WTC11 (cell line): ENCODE measurements around the gene FGF12. TPM values are rescaled to one million over a fixed set of nuclear protein-coding genes. Genes with fewer than 3 reads are reported as not detected.

ENCODE experiments used
- ATAC-seq: fragments of 200-7000 bp; cut with Tn5 transposase; 2 replicates; pipeline ENCODE4 v1.10.0; 2021; ENCODE audit warnings: mild to moderate bottlenecking, moderate library complexity
- CTCF ChIA-PET: fragments of 300-600 bp; sonication (Branson Sonifier 250); formaldehyde crosslinking; loops from one replicate; lab custom pipeline; 2021; ENCODE audit warnings: antibody characterized with exemption; lab: Charles Lee
- POLR2A ChIA-PET: fragments of 350-600 bp; sonication (Branson Sonifier 250); formaldehyde crosslinking; loops from one replicate; lab custom pipeline; 2021; ENCODE audit warnings: antibody characterized with exemption; lab: Charles Lee
- DNase-seq: peaks from one replicate; pipeline ENCODE4 v3.0.0; 2021; ENCODE audit warnings: low spot score
- H3K27ac Mint-ChIP-seq: 2 replicates; pipeline ENCODE4 v1.8.0; 2021; ENCODE audit warnings: mixed read lengths
- H3K27me3 Mint-ChIP-seq: 2 replicates; pipeline ENCODE4 v1.8.0; 2021; ENCODE audit warnings: low read depth, mild to moderate bottlenecking, moderate library complexity, mixed read lengths
- H3K36me3 Mint-ChIP-seq: 2 replicates; pipeline ENCODE4 v1.8.0; 2021; ENCODE audit warnings: mixed read lengths
- H3K4me1 Mint-ChIP-seq: 2 replicates; pipeline ENCODE4 v1.8.0; 2022; ENCODE audit warnings: mixed read lengths
- H3K4me3 Mint-ChIP-seq: 2 replicates; pipeline ENCODE4 v1.8.0; 2021; ENCODE audit warnings: mild to moderate bottlenecking, moderate library complexity, mixed read lengths
- H3K9me3 Mint-ChIP-seq: 2 replicates; pipeline ENCODE4 v1.8.0; 2021; ENCODE audit warnings: mixed read lengths
- AR ChIP-seq: fragments of 250-450 bp; sonication (Bioruptor Pico); IDR thresholded peaks from 2 replicates; pipeline ENCODE4 v1.9.0; 2021; ENCODE audit warnings: mild to moderate bottlenecking
- ARID4B ChIP-seq: sonication (generic); formaldehyde crosslinking; IDR thresholded peaks from 2 replicates; pipeline ENCODE4 v1.8.0; 2023; ENCODE audit warnings: missing genetic modification reagents, mild to moderate bottlenecking, borderline replicate concordance
- ATF2 ChIP-seq: sonication (generic); formaldehyde crosslinking; IDR thresholded peaks from 2 replicates; pipeline ENCODE4 v1.8.1; 2022; ENCODE audit warnings: low read depth, missing genetic modification reagents, borderline replicate concordance
- CBFB ChIP-seq: sonication (generic); formaldehyde crosslinking; IDR thresholded peaks from 2 replicates; pipeline ENCODE4 v1.8.1; 2022; ENCODE audit warnings: mild to moderate bottlenecking, low read depth, missing genetic modification reagents
- CREM ChIP-seq: sonication (generic); formaldehyde crosslinking; IDR thresholded peaks from 2 replicates; pipeline ENCODE4 v1.8.1; 2022; ENCODE audit warnings: mild to moderate bottlenecking, missing genetic modification reagents, moderate library complexity
- FOXK1 ChIP-seq: sonication (generic); formaldehyde crosslinking; IDR thresholded peaks from 2 replicates; pipeline ENCODE4 v1.8.0; 2022; ENCODE audit warnings: mild to moderate bottlenecking, moderate library complexity, missing genetic modification reagents
- FOXP1 ChIP-seq: sonication (generic); formaldehyde crosslinking; IDR thresholded peaks from 2 replicates; pipeline ENCODE4 v1.8.0; 2022; ENCODE audit warnings: missing genetic modification reagents, mild to moderate bottlenecking, moderate library complexity, borderline replicate concordance
- GABPB1 ChIP-seq: sonication (generic); formaldehyde crosslinking; IDR thresholded peaks from 2 replicates; pipeline ENCODE4 v1.8.1; 2023; ENCODE audit warnings: mild to moderate bottlenecking, missing genetic modification reagents
- GTF2I ChIP-seq: fragments of 250-450 bp; sonication (Bioruptor Pico); conservative IDR thresholded peaks from 2 replicates; pipeline ENCODE4 v1.4.0; 2021; ENCODE audit warnings: mild to moderate bottlenecking
- NFE2L1 ChIP-seq: sonication (generic); formaldehyde crosslinking; IDR thresholded peaks from 2 replicates; pipeline ENCODE4 v1.8.1; 2023; ENCODE audit warnings: missing genetic modification reagents
- PRDM15 ChIP-seq: sonication (generic); formaldehyde crosslinking; IDR thresholded peaks from 2 replicates; pipeline ENCODE4 v1.8.0; 2022; ENCODE audit warnings: missing genetic modification reagents
- RORB ChIP-seq: fragments of 250-450 bp; sonication (Bioruptor Pico); IDR thresholded peaks from 2 replicates; pipeline ENCODE4 v1.9.0; 2021; ENCODE audit warnings: mild to moderate bottlenecking
- SOX15 ChIP-seq: fragments of 250-450 bp; sonication (Bioruptor Pico); IDR thresholded peaks from 2 replicates; pipeline ENCODE4 v1.9.0; 2021; ENCODE audit warnings: mild to moderate bottlenecking
- TEAD4 ChIP-seq: sonication (generic); formaldehyde crosslinking; IDR thresholded peaks from 2 replicates; pipeline ENCODE4 v1.8.0; 2022; ENCODE audit warnings: mild to moderate bottlenecking, missing genetic modification reagents
- USF1 ChIP-seq: sonication (generic); formaldehyde crosslinking; IDR thresholded peaks from 2 replicates; pipeline ENCODE4 v1.8.0; 2022; ENCODE audit warnings: mild to moderate bottlenecking, missing genetic modification reagents
- ZNF219 ChIP-seq: sonication (generic); formaldehyde crosslinking; IDR thresholded peaks from 2 replicates; pipeline ENCODE4 v1.8.0; 2023; ENCODE audit warnings: missing genetic modification reagents, mild to moderate bottlenecking, borderline replicate concordance
- ZNF232 ChIP-seq: sonication (generic); formaldehyde crosslinking; IDR thresholded peaks from 2 replicates; pipeline ENCODE4 v1.8.0; 2022; ENCODE audit warnings: mild to moderate bottlenecking, missing genetic modification reagents
- ZNF512 ChIP-seq: sonication (generic); formaldehyde crosslinking; IDR thresholded peaks from 2 replicates; pipeline ENCODE4 v1.8.1; 2022; ENCODE audit warnings: missing genetic modification reagents, borderline replicate concordance
- ZSCAN18 ChIP-seq: fragments of 250-450 bp; sonication (Bioruptor Pico); IDR thresholded peaks from 2 replicates; pipeline ENCODE4 v2.1.2; 2022; ENCODE audit warnings: mild to moderate bottlenecking, moderate library complexity
- total RNA-seq: library from RNA; stranded (reverse); gene quantifications from 3 replicates; pipeline ENCODE4 v1.2.3, GENCODE V29; 2021

FGF12 gene
- total RNA-seq, 1 experiment from 2014 or later: 13.5 TPM

GRCh38 chr3:192275741-192276355 is 451.5 kb downstream of the FGF12 start:
- POLR2A ChIA-PET: no interaction called here
- H3K27me3 Mint-ChIP-seq: no peaks in the 10 kb centered on the region
- no peaks in the 10 kb centered on the region for H3K9me3 Mint-ChIP-seq
- H3K4me1 Mint-ChIP-seq: peaks cover 28% of the 10 kb centered on the region
- TF ChIP-seq ATF2 (CRISPR knock-in tag) (no peak), RORB (CRISPR knock-in tag) (no peak), PRDM15 (CRISPR knock-in tag) (no peak), ARID4B (CRISPR knock-in tag) (no peak), GTF2I (CRISPR knock-in tag) (no peak), ZNF512 (CRISPR knock-in tag) (no peak)
- H3K4me3 Mint-ChIP-seq: no peak overlapping the region
- DNase-seq: no peak
- no peak overlapping the region for H3K27ac Mint-ChIP-seq
- no peaks in the 10 kb centered on the region for H3K36me3 Mint-ChIP-seq
- CTCF ChIA-PET: no interaction called here
- ATAC-seq: no peak

GRCh38 chr3:192273697-192274010 is 453.7 kb downstream of the FGF12 start:
- no peak overlapping the region for H3K4me3 Mint-ChIP-seq
- ATAC-seq: peak; percentile 26; the same call in 1 of the 2 replicates
- ChIA-PET POLR2A (no interaction called here), CTCF (interaction anchor here (1.1 kb wide), 1 partner anchor 11 kb away, joined by 3 read pairs; no protein-coding TSS in a partner anchor)
- no peaks in the 10 kb centered on the region; the same call in 1 of the 2 replicates for H3K36me3 Mint-ChIP-seq
- H3K27ac Mint-ChIP-seq: no peak overlapping the region
- H3K9me3 Mint-ChIP-seq: peaks cover 3% of the 10 kb centered on the region; the same call in 1 of the 2 replicates
- peaks cover 30% of the 10 kb centered on the region for H3K4me1 Mint-ChIP-seq
- no peaks in the 10 kb centered on the region for H3K27me3 Mint-ChIP-seq
- DNase-seq: no peak
- TF ChIP-seq FOXP1 (CRISPR knock-in tag) (no peak), NFE2L1 (CRISPR knock-in tag) (no peak), ZSCAN18 (CRISPR knock-in tag) (no peak), ZNF232 (CRISPR knock-in tag) (no peak), TEAD4 (CRISPR knock-in tag) (no peak), GABPB1 (CRISPR knock-in tag) (no peak), SOX15 (CRISPR knock-in tag) (no peak), FOXK1 (CRISPR knock-in tag) (no peak), CREM (CRISPR knock-in tag) (no peak), CBFB (CRISPR knock-in tag) (no peak), USF1 (CRISPR knock-in tag) (no peak), AR (CRISPR knock-in tag) (no peak), ZNF219 (CRISPR knock-in tag) (no peak), GTF2I (CRISPR knock-in tag) (no peak)
